ENCODE measurements around the gene WDR11.

WDR11 gene

GRCh38 chr10:120951288-120951687, 100.1 kb downstream of the WDR11 start:
- no peak overlapping the region for H2AK5ac ChIP-seq (ENCODE audit: low read length, severe bottlenecking)
- H3K23ac ChIP-seq (ENCODE audit: low read length in 2 of 2) = no peak overlapping the region
- H2BK5ac ChIP-seq (ENCODE audit: low read depth, low read length, poor library complexity, severe bottlenecking) = no peak overlapping the region
- no peak overlapping the region for H3K18ac ChIP-seq (ENCODE audit: low read depth in 1 of 2, low read length in 2 of 2)
- no peak overlapping the region for H4K8ac ChIP-seq (ENCODE audit: low read length)
- no peaks in the 10 kb centered on the region for H3K36me3 ChIP-seq (ENCODE audit: control insufficient read depth in 1 of 2, insufficient read depth in 2 of 2, low read depth in 1 of 2, low read length in 2 of 2)
- peaks cover 11% of the 10 kb centered on the region for H3K4me1 ChIP-seq (ENCODE audit: control insufficient read depth, insufficient read depth, low read depth, low read length)
- H2BK12ac ChIP-seq (ENCODE audit: low read length in 2 of 2) = no peak overlapping the region
- peaks cover 14% of the 10 kb centered on the region for H3K9me3 ChIP-seq (ENCODE audit: control insufficient read depth, low read length)
- no peak overlapping the region for H2BK15ac ChIP-seq (ENCODE audit: low read depth, poor library complexity, severe bottlenecking)
- H2BK120ac ChIP-seq (ENCODE audit: low read depth, low read length) = no peak overlapping the region
- no peak overlapping the region for H3K27ac ChIP-seq (ENCODE audit: low read length, poor library complexity, severe bottlenecking)
- DNase-seq = no peak
- no peak overlapping the region for H3K4ac ChIP-seq (ENCODE audit: low read depth in 1 of 2, low read length in 2 of 2)
- H3K79me1 ChIP-seq (replicated peaks; ENCODE audit: low read length, poor library complexity, severe bottlenecking) = no peaks in the 10 kb centered on the region
- no peak overlapping the region for H3K4me3 ChIP-seq (ENCODE audit: insufficient read depth in 1 of 2, low read depth in 1 of 2, low read length in 2 of 2)
- no peak overlapping the region for H2AFZ ChIP-seq (ENCODE audit: low read depth, low read length)
- H3K27me3 ChIP-seq (ENCODE audit: control insufficient read depth in 1 of 2, insufficient read depth in 1 of 2, low read length in 2 of 2) = peaks cover 5 to 25% of the 10 kb centered on the region in 2 experiments
- H3K4me2 ChIP-seq (ENCODE audit: low read length, poor library complexity, severe bottlenecking) = no peak overlapping the region
- WGBS = 79% methylated on average over 5 of the region's 5 CpGs
- no peak overlapping the region for H3K14ac ChIP-seq (ENCODE audit: low read length in 2 of 2)
- no peak overlapping the region for H3K9ac ChIP-seq (ENCODE audit: low read length)
- H4K91ac ChIP-seq (ENCODE audit: low read length) = no peak overlapping the region

DNA sequence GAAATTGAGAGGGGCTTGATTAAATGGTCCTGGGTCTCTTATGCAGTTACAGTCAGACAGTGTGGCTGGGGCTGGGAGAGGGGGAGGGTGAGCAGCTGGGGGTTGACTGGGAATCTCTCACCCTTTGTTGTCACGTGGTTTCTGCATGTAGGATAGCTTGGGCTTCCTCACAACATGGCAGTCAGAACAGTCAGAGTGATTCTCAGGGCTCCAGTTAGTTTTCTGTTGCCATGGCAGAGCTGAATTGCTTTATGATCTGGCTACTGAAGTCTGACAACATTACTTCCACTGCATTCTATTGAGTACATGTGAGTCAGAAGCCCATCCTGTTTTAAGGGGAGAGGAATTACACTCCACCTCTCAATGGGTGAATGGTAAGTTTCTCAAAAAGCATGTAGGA, 102.7 kb downstream of the WDR11 start:
- Histone ChIP-seq H3K9ac (ENCODE audit: low read length) (no peak overlapping the region), H3K36me3 (ENCODE audit: control insufficient read depth in 1 of 2, insufficient read depth in 2 of 2, low read depth in 1 of 2, low read length in 2 of 2) (no peaks in the 10 kb centered on the region), H4K8ac (ENCODE audit: low read length) (no peak overlapping the region), H2AFZ (ENCODE audit: low read depth, low read length) (no peak overlapping the region), H3K14ac (ENCODE audit: low read length in 2 of 2) (no peak overlapping the region), H2BK5ac (ENCODE audit: low read depth, low read length, poor library complexity, severe bottlenecking) (no peak overlapping the region), H2BK15ac (ENCODE audit: low read depth, poor library complexity, severe bottlenecking) (no peak overlapping the region), H3K4me3 (ENCODE audit: insufficient read depth in 1 of 2, low read depth in 1 of 2, low read length in 2 of 2) (no peak overlapping the region), H2BK120ac (ENCODE audit: low read depth, low read length) (no peak overlapping the region), H3K4ac (ENCODE audit: low read depth in 1 of 2, low read length in 2 of 2) (no peak overlapping the region), H3K23ac (ENCODE audit: low read length in 2 of 2) (no peak overlapping the region), H3K4me2 (ENCODE audit: low read length, poor library complexity, severe bottlenecking) (no peak overlapping the region), H3K9me3 (ENCODE audit: control insufficient read depth, low read length) (peaks cover 14% of the 10 kb centered on the region), H4K91ac (ENCODE audit: low read length) (no peak overlapping the region), H3K79me1 (replicated peaks; ENCODE audit: low read length, poor library complexity, severe bottlenecking) (no peaks in the 10 kb centered on the region), H3K27ac (ENCODE audit: low read length, poor library complexity, severe bottlenecking) (no peak overlapping the region), H3K4me1 (ENCODE audit: control insufficient read depth, insufficient read depth, low read depth, low read length) (peaks cover 11% of the 10 kb centered on the region), H3K27me3 (ENCODE audit: control insufficient read depth in 1 of 2, insufficient read depth in 1 of 2, low read length in 2 of 2) (peaks cover 5 to 25% of the 10 kb centered on the region in 2 experiments), H2BK12ac (ENCODE audit: low read length in 2 of 2) (no peak overlapping the region), H3K18ac (ENCODE audit: low read depth in 1 of 2, low read length in 2 of 2) (no peak overlapping the region), H2AK5ac (ENCODE audit: low read length, severe bottlenecking) (no peak overlapping the region)
- 25% methylated on average over 1 of the region's 1 CpG for WGBS
- DNase-seq = no peak

All from mesenchymal stem cell (in vitro differentiated cells and primary cell).